Spleen (tissue), 7 donors: ENCODE measurements around the gene CAMSAP2.

Experiments
- CTCF ChIP-seq, 11 experiments: fragments of 200-600 bp in 7 of 11; fragments of 450-650 bp in 4 of 11; sonication (generic) in 4 of 11; IDR thresholded peaks in 8 of 11; conservative IDR thresholded peaks in 3 of 11; 1 replicate in 7 of 11; 2 replicates in 4 of 11; pipeline versions ENCODE4 v1.4.0 to v1.8.0; 2016 to 2021; ENCODE audit warnings: antibody characterized with exemption in 11 of 11, inconsistent platforms in 4 of 11, mild to moderate bottlenecking in 1 of 11
- POLR2AphosphoS5 ChIP-seq, 3 donors: sonication (generic); formaldehyde crosslinking; IDR thresholded peaks; one replicate each; pipeline ENCODE4 v1.5.1; 2017; ENCODE audit warnings: antibody characterized with exemption in 3 of 3
- donor health status: DM: no; HTN: no; CAD: no; lungs with moderate emphysema.
- donor health status: DM: no; HTN: no; CAD: no.
- donor health status: DM: no; HTN: no; CAD: no.

GRCh38 chr1:200872446-200873115, 133.9 kb downstream of the CAMSAP2 start, which contains the start of gene GPR25:
- no peak for TF ChIP-seq CTCF (IDR thresholded peaks at IDR 0.05 in 8 of 11, conservative IDR thresholded peaks at IDR 0.05 in 3 of 11)
- no peak for TF ChIP-seq POLR2AphosphoS5 (IDR thresholded peaks at IDR 0.05)
